GM21381 (cell line): ENCODE measurements around the gene ASTL.
"Not testable (repeated sequence)": the region's sequence is repeated elsewhere in the genome, so short reads cannot be mapped to it uniquely, and the experiment has no call there.

Source experiments
- ATAC-seq: cut with Tn5 transposase; IDR thresholded peaks from one replicate; pipeline ENCODE4 v1.9.1; 2021; ENCODE audit warnings: mild to moderate bottlenecking, moderate library complexity; ENCODE audit not compliant: unreplicated experiment

ASTL gene

DNA sequence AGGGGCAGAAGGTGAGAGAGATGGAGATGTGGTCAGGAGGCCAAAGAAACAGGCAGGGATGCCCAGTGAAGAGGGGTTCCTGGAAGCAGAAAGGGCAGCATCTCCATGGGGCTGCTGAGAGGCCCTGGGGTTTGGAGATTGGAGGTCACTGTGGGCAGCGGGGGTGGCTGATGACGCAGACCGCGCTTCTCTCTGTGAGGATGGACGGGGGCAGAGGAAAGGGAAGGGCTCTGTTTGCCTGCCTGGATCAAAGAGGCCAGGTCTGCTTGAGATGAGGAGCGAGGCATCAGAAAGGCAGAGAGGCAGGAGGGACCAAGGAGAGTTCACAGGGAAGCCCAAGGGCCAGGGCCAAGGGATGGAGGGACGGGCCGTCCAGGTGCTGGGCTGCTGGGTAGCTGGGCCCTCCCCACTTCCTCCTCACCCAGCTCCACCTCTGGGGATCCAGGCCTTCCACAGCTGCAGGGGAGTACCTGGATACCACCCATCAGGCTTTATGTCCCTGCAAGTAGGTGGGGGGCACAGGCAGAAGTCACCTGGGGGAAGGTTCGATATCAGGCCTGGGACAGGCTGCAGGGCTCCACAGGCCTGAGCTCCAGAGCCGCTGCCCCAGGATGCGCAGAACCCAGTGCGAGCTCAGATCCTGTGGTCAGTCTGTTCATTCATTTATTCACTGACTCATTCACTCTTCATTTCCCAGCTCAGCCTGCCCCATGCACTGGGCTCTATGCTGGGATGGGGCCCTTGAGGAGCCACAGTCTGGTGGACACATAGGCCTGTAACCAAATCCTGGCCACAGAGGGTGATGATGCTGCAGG, 52.6 kb downstream of the ASTL start:
- no peak for ATAC-seq

DNA sequence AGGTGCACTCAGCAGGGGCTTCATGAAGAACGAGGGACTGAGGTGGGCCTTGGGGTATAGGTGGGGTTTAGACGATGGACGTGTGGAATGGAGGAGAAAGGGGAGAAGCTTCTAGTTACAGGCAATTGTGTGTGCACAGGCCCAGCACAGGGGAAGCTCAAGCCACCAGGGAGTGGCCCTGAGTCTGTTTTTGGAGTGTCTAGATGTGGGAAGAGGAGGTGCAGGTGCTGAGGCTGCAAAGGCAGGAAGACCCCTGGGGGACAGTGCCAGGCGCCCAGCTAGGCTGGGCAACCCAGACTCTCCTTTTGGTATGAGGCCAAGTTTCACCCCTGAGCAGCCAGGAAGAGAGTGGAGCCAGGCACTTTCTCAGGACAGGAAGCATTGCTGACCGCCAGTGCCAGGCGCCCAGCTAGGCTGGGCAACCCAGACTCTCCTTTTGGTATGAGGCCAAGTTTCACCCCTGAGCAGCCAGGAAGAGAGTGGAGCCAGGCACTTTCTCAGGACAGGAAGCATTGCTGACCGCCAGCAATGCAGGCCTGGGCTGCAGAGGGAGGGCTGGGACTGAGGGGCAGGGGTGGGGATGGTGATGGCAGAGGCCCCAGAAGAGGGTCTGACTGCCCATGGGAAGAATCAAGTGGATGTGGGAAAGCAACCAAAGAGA, 53.3 kb downstream of the ASTL start:
- not testable (repeated sequence) for ATAC-seq

DNA sequence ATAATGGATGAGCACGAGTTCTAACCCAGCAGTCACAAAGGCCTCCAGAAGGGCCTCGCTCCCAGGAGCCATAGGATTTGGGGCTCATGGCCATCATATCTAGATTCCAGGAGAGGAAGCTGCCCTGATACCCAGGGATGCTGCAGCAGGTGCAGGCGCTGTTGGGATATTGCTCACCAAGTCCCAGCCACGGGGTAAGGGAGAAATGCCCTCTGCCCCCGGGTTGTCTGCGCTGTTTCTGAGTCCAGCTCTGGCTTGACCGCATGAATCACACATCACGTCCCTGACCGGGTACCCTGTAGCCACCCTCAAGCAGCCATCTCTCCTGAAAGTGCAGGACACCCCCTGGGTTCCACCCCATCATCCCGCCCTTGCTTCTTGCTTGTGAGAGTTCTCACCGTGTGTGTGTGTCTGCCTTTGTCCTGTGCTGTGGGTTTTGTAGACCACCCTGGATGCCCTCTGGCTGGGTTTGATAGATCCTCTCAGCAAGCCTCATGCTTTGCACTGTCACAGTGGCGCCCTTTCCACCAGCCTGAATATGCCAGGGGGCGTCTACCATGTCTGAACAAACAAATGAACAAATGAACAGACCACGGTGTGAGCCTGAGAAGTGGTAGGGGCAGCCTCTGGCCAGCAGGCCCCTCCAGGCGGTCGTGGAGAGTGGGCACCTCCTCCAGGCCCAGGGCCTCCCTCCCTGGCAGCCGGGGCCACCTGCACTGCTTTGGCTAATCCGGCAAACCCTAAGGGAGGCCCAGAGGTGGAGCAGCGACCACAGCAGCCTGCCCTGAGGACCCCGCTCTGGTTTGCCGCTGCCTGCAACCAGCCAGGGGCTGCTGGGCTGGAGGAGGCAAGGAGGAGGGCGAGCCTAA, 54.1 kb downstream of the ASTL start:
- no peak for ATAC-seq

DNA sequence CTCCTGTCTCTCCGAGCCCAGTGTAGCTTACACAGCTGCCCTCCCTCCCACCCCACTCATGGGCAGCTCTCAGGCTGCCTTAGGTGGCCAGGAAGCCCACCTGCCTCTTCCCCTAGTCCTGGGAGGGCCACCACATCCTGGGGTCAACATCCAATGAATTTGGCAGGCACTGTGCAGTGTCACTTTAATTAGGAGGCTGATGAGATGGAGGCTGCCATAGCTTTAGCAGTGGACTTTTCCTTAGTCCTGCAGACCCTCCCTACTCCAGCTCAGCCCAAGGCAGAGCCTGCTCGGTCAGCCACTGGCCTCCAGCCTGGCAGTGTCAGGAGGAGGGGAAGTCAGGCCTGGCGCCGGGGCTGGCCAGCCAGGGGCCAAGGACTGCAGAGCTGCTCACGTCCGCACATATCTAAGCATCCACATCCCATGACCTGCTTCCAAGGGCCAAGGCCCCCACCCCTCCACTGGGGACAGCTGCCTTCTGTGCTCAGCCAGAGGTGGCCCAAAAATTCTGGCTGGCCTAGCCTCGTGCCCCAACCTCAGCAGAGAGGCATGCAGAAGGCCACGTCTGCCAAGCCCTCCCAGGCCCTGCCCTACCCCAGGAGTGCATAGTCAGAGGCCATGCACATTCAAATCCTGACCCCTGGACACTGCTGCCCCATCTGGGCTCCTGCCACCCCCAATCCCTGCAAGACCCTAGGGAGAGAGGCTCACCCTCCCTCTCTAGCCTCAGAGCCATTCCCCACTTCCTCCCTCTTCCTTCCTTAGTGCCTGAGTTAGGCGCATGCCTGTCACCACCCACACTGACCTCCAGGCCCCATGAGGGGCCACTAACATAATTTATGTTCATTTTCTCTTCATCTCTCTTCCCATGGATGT, 55.0 kb downstream of the ASTL start:
- no peak for ATAC-seq

DNA sequence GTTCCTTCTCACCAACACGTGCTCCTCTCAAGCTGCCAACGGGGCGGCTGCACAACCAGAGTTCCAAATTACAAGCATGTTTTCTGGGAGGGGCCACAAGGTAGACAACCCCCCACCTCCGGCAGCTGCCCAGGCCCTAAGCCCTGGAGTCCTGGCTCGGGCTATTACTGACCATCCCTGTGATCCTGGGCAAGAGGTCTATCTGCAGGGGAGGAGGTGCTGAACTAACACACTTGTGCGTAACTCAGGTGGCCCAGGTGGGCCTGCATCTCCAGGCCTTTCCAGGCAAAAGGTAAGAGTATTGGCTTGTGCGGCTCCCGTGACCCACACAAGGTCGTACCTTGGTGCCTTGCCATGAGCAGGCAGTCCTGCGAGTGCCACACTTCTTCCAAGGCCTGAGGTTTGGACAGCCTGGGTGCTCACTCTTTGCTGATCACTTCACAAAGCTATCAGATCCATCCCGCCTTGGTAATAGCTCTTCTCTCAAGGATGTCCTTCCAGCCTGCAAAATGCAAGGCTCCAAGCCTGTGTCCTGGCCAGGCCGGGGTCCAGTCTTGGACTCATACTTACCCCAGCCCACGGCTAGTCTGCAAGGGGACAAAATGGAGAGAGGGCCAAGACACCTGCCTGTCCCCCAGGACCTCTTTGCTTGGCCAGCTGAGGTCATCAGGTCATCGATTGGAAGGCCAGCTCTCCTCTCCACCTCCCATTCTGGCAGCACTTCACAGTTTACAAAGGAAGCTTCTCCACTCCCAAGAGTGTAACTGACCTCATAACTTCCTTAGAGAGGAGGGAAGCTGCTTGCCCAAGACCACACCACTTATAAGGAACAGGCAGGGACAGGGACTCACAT, 55.9 kb downstream of the ASTL start:
- no peak for ATAC-seq

DNA sequence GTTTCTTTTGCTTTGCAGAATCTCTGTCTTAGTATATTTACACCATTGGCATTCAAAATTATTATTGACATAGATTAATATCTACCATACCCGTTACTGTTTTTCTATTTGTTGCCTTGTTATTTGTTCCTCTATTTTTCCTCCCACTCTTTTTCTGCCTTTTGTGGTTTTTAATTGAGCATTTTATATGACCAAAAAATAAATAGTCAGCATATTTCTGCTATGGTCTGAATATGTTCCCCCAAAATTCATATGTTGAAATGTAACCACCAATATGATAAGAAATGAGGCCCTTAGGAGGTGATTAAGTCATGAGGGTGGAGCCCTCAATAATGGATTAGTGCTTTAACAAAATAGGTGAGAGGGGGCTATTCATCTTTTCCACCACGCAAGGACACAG, 57.3 kb downstream of the ASTL start:
- ATAC-seq: no peak

DNA sequence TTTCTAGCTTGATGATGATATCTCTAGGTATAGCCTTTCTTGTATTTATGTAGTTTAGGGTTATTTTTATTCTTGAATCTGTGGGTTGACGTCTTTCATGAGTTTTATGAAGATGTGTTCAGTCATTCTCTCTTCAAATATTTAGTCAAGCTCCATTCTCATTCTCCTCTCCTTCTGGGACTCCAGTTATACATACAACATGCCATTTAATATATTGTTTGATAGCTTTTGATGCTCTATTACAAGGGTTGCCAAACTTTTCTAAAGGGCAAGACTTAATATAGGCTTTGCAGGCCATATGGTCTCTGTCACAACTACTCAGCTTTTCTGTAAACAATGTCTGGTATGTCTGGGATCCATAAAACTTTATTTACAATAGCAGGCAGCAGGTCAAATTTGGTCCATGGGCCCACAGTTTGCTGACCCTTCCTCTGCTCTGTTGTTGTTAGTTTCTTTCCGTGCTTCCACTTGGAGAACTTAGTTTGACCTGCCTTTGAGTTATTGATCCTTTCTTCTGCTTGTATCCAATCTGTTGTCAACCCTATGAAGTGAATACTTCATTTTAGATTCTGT, 63.0 kb downstream of the ASTL start:
- no peak for ATAC-seq

DNA sequence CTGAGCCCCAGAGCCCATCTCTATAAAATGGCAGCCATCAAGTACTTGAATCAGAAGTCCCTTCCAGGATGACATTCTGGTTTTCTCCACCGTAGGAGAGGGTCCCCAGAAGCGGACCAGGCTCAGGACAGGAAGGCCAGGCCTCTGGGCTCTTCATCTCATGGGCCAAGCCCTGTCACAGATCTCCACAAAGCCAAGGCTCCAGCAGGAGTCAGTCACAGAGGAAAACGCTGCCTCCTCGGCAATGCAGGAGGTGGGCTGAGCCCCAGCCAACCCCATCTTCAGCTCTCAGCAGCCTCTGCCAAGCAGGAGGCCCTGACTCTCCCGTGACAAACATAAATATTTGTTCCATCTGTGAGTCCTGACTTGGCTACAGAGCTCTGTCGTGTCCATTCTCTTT, 64.1 kb downstream of the ASTL start:
- no peak for ATAC-seq

DNA sequence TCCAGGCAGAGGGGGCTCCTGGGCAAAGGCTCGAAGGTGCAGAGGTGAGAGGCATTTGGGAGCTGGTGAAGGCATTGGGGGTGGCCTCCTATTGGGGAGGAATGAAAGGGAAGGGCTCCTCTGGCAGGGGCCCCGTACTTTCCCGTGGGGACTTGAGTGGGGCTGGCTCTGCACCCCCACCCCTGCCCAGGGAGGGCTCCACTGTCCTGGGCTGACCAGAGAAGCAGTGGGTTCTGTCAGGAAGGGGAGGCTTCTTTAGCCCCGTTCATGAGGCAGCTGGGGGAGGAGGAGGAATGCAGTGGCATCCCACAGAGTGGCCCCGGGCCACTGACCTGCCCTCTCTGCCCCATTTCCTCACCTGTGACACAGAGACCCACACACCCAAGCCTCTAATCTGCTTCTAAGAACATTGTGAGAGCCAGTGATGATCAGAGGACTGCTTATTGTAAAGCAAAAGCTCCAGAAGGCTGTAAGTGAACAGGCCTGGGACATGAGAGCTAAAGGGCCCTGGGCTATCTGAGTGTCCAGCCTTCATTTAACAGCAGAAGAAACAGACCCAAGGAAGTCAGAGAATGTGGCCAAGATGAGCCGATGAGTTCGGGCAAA, 65.0 kb downstream of the ASTL start:
- ATAC-seq: no peak
